IMR-90 (cell line): Measurements from ENCODE around the gene GRIK1. TPM values are rescaled to one million over a fixed set of nuclear protein-coding genes. Genes with fewer than 3 reads are reported as not detected.

Source experiments
- ATAC-seq: fragments of 200-7000 bp; cut with Tn5 transposase; 2 replicates; pipeline ENCODE4 v1.9.1; 2020; ENCODE audit warnings: low read depth, mild to moderate bottlenecking, moderate library complexity
- BruUV-seq: library from RNA; stranded (reverse); fragments of 400-500 nt; replicated peaks from 2 replicates; lab custom pipeline; 2021; lab: Mats Ljungman, UMichigan
- CTCF ChIA-PET: fragments of 300-600 bp; formaldehyde crosslinking; extraction: SDS; loops from one replicate; lab custom pipeline; 2021; ENCODE audit warnings: antibody characterized with exemption; lab: Yijun Ruan, JAX
- POLR2A ChIA-PET: fragments of 300-600 bp; sonication (Branson Sonifier 250); formaldehyde crosslinking; loops from one replicate; lab custom pipeline; 2022; ENCODE audit warnings: antibody characterized with exemption; ENCODE audit not compliant: unreplicated experiment; lab: Charles Lee
- DNase-seq: peaks from one replicate; pipeline ENCODE4 v3.0.0; 2013
- H2AFZ ChIP-seq: replicated peaks from 2 replicates; pipeline ENCODE3; 2013; ENCODE audit warnings: low read length, mild to moderate bottlenecking; ENCODE audit not compliant: poor library complexity
- H2AK5ac ChIP-seq: 2 replicates; pipeline ENCODE4 v1.6.1; 2013; ENCODE audit warnings: low read depth, low read length, inconsistent platforms
- H2AK9ac ChIP-seq: replicated peaks from 2 replicates; pipeline ENCODE3; 2013; ENCODE audit warnings: mild to moderate bottlenecking, low read depth, low read length, moderate library complexity; ENCODE audit not compliant: poor library complexity
- H2BK120ac ChIP-seq: 2 replicates; pipeline ENCODE4 v1.6.1; 2013; ENCODE audit warnings: low read depth, low read length, inconsistent platforms
- H2BK15ac ChIP-seq: 3 replicates; pipeline ENCODE4 v1.6.1; 2013; ENCODE audit warnings: low read depth, low read length, inconsistent platforms
- H2BK20ac ChIP-seq: 2 replicates; pipeline ENCODE4 v1.6.1; 2013; ENCODE audit warnings: low read depth, mild to moderate bottlenecking, inconsistent platforms, low read length, moderate library complexity
- H2BK5ac ChIP-seq: 2 replicates; pipeline ENCODE4 v1.6.1; 2013; ENCODE audit warnings: mild to moderate bottlenecking, low read depth, low read length, inconsistent platforms; ENCODE audit not compliant: poor library complexity, severe bottlenecking
- H3K14ac ChIP-seq: replicated peaks from 2 replicates; pipeline ENCODE4 v1.6.1; 2013; ENCODE audit warnings: low read depth, low read length, inconsistent platforms
- H3K18ac ChIP-seq: 2 replicates; pipeline ENCODE4 v1.6.1; 2013; ENCODE audit warnings: low read depth, low read length, control low read depth
- H3K23ac ChIP-seq: 2 replicates; pipeline ENCODE4 v1.6.1; 2013; ENCODE audit warnings: low read depth, low read length, inconsistent platforms
- H3K27ac ChIP-seq: 2 replicates; pipeline ENCODE4 v1.5.1; 2013; ENCODE audit warnings: mild to moderate bottlenecking, control low read depth, low read length; ENCODE audit not compliant: insufficient read depth
- H3K27me3 ChIP-seq: 2 replicates; pipeline ENCODE4 v1.6.1; 2013; ENCODE audit warnings: low read length; ENCODE audit not compliant: control insufficient read depth, insufficient read depth
- H3K36me3 ChIP-seq: 2 replicates; pipeline ENCODE4 v1.6.1; 2013; ENCODE audit warnings: low read length, mixed read lengths; ENCODE audit not compliant: control insufficient read depth, insufficient read depth
- H3K4ac ChIP-seq: 2 replicates; pipeline ENCODE4 v1.6.1; 2013; ENCODE audit warnings: low read depth, low read length, inconsistent platforms
- H3K4me1 ChIP-seq: 2 replicates; pipeline ENCODE4 v1.6.1; 2013; ENCODE audit warnings: low read length, mixed read lengths; ENCODE audit not compliant: control insufficient read depth, insufficient read depth
- H3K4me2 ChIP-seq: 2 replicates; pipeline ENCODE4 v1.6.1; 2013; ENCODE audit warnings: low read depth, mild to moderate bottlenecking, control low read depth, low read length, moderate library complexity
- H3K4me3 ChIP-seq: 2 replicates; pipeline ENCODE4 v1.5.1; 2013; ENCODE audit warnings: low read depth, mild to moderate bottlenecking, control low read depth, low read length, moderate library complexity; ENCODE audit not compliant: insufficient read depth
- H3K56ac ChIP-seq: 2 replicates; pipeline ENCODE4 v1.6.1; 2013; ENCODE audit warnings: low read length, inconsistent platforms; ENCODE audit not compliant: insufficient read depth; ENCODE audit errors: extremely low read depth
- H3K79me1 ChIP-seq, 2 experiments: 2 replicates each; pipeline ENCODE4 v1.6.1; 2013; ENCODE audit warnings: low read length in 2 of 2, inconsistent platforms in 1 of 2, low read depth in 1 of 2
- H3K9ac ChIP-seq: 2 replicates; pipeline ENCODE4 v1.6.1; 2013; ENCODE audit warnings: low read depth, low read length, control low read depth
- H3K9me1 ChIP-seq: 2 replicates; pipeline ENCODE4 v1.6.1; 2013; ENCODE audit warnings: low read length, inconsistent platforms; ENCODE audit not compliant: insufficient read depth
- H3K9me3 ChIP-seq: 2 replicates; pipeline ENCODE4 v1.6.1; 2013; ENCODE audit warnings: low read length; ENCODE audit not compliant: control insufficient read depth, insufficient read depth
- H4K20me1 ChIP-seq: 2 replicates; pipeline ENCODE4 v1.6.1; 2013; ENCODE audit warnings: low read length, inconsistent platforms; ENCODE audit not compliant: insufficient read depth
- H4K5ac ChIP-seq: 2 replicates; pipeline ENCODE4 v1.6.1; 2013; ENCODE audit warnings: mild to moderate bottlenecking, low read depth, low read length, control low read depth
- H4K8ac ChIP-seq, 2 experiments: 2 replicates each; pipeline ENCODE4 v1.6.1; 2013; ENCODE audit warnings: low read depth in 2 of 2, low read length in 2 of 2, control low read depth in 1 of 2, inconsistent platforms in 1 of 2
- H4K91ac ChIP-seq: 2 replicates; pipeline ENCODE4 v1.6.1; 2013; ENCODE audit warnings: low read depth, low read length, inconsistent platforms; ENCODE audit not compliant: insufficient read depth
- BHLHE40 ChIP-seq: fragments of 150-350 bp; IDR thresholded peaks from 2 replicates; pipeline ENCODE4 v1.6.1; 2016; ENCODE audit warnings: mild to moderate bottlenecking, low read depth, low read length
- CEBPB ChIP-seq: IDR thresholded peaks from 2 replicates; pipeline ENCODE4 v1.6.1; 2012; ENCODE audit warnings: low read depth, low read length, improper control_type of control experiment
- CHD1 ChIP-seq: IDR thresholded peaks from 2 replicates; pipeline ENCODE4 v1.6.1; 2012; ENCODE audit warnings: low read depth, low read length, improper control_type of control experiment
- FOS ChIP-seq: fragments of 150-350 bp; IDR thresholded peaks from 2 replicates; pipeline ENCODE4 v1.6.1; 2016; ENCODE audit warnings: low read depth, low read length
- MAFK ChIP-seq: IDR thresholded peaks from 2 replicates; pipeline ENCODE4 v1.6.1; 2012; ENCODE audit warnings: low read depth, low read length, improper control_type of control experiment
- MAZ ChIP-seq: IDR thresholded peaks from 2 replicates; pipeline ENCODE4 v1.6.1; 2012; ENCODE audit warnings: low read depth, mild to moderate bottlenecking, low read length, improper control_type of control experiment, moderate library complexity, borderline replicate concordance
- MXI1 ChIP-seq: IDR thresholded peaks from 2 replicates; pipeline ENCODE4 v1.6.1; 2012; ENCODE audit warnings: low read depth, mild to moderate bottlenecking, low read length, moderate library complexity, borderline replicate concordance
- NFE2L2 ChIP-seq: fragments of 150-350 bp; IDR thresholded peaks from 2 replicates; pipeline ENCODE4 v1.6.1; 2016; ENCODE audit warnings: low read depth, mild to moderate bottlenecking, low read length
- POLR2A ChIP-seq: IDR thresholded peaks from 2 replicates; pipeline ENCODE4 v1.6.1; 2012; ENCODE audit warnings: mild to moderate bottlenecking, low read depth, low read length
- RAD21 ChIP-seq: IDR thresholded peaks from 2 replicates; pipeline ENCODE4 v1.6.1; 2012; ENCODE audit warnings: low read length, improper control_type of control experiment
- RCOR1 ChIP-seq: IDR thresholded peaks from 2 replicates; pipeline ENCODE4 v1.6.1; 2012; ENCODE audit warnings: mild to moderate bottlenecking, low read length, improper control_type of control experiment; ENCODE audit not compliant: insufficient replicate concordance
- RFX5 ChIP-seq: IDR thresholded peaks from 2 replicates; pipeline ENCODE4 v1.8.0; 2012; ENCODE audit warnings: low read depth, mild to moderate bottlenecking, low read length, moderate library complexity
- SMC3 ChIP-seq: fragments of 150-350 bp; IDR thresholded peaks from 2 replicates; pipeline ENCODE4 v1.6.1; 2016; ENCODE audit warnings: low read depth, mild to moderate bottlenecking, antibody characterized with exemption, low read length, moderate library complexity
- WGBS, 2 experiments: methylation state at CpG; one replicate each; pipeline versions ENCODE4 v1.1.5 to v1.1.7; 2013; ENCODE audit warnings: missing lambda C conversion rate in 2 of 2; ENCODE audit not compliant: insufficient read length in 1 of 2; ENCODE audit errors: extremely low coverage in 2 of 2; 5-methylcytosine and 5-hydroxymethylcytosine counted together
- dilution Hi-C: fragments of 300-500 bp; cut with HindIII; formaldehyde crosslinking; loops from one replicate; pipeline ENCODE4 v1.14.3; 2018; ENCODE audit warnings: low sequenced_read_pairs; ENCODE audit not compliant: unreplicated experiment
- in situ Hi-C: fragments of 300-500 bp; cut with MboI; formaldehyde crosslinking; loops from 3 replicates; pipeline ENCODE4 v1.14.3; 2019; ENCODE audit warnings: low sequenced_read_pairs, inconsistent platforms, mixed read lengths
- intact Hi-C: fragments of 100-400 bp; cut with micrococcal nuclease; formaldehyde crosslinking; loops from 2 replicates; pipeline ENCODE4 v1.10.0; 2022
- polyA plus RNA-seq, 3 experiments: library from polyadenylated mRNA; depleted of rRNA; stranded (reverse); fragments of >200 nt; gene quantifications; 2 replicates each; pipeline ENCODE4 v1.2.3, GENCODE V29; 2012; ENCODE audit warnings: low replicate concordance in 1 of 3
- total RNA-seq: library from RNA; depleted of rRNA; stranded (reverse); fragments of >200 nt; gene quantifications from 2 replicates; pipeline ENCODE4 v1.2.3, GENCODE V29; 2012
- TF ChIP-seq, protein P1 (sequence below): fragments of 150-350 bp; IDR thresholded peaks from 2 replicates; pipeline ENCODE4 v1.6.1; 2016; ENCODE audit warnings: low read depth, mild to moderate bottlenecking, low read length, moderate library complexity, borderline replicate concordance
- TF ChIP-seq, protein P2 (sequence below): conservative IDR thresholded peaks from 2 replicates; pipeline ENCODE4 v1.5.1; 2012; ENCODE audit warnings: mild to moderate bottlenecking, low read depth, low read length, improper control_type of control experiment
- TF ChIP-seq, protein P3 (sequence below): fragments of 150-350 bp; IDR thresholded peaks from 2 replicates; pipeline ENCODE4 v1.6.1; 2017; ENCODE audit warnings: mild to moderate bottlenecking, antibody characterized with exemption, low read length, low read depth

The GRIK1 gene
- total and polyA plus RNA-seq, 2 of the 4 experiments (the other 2 are of a cell fraction) = not detected

DNA sequence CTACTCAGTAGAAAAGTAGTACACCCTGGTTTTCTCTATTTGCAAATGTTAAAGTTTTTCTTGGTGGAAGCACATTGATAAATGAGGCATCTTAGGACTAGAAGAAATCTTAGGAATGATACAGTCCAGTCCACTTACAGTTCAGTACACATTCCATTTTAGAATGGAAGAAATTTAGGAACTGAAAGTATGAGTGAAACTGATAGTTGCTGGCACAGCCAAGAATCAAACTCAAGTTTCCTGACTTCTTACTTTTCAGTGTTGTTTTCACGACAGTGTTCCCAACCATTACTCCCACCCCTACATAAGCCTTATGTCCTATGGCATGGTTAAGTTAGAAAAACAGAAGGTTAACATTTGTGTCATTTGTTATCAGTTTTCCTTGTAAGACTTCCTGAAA, 382.6 kb downstream of the GRIK1 start:
- Histone ChIP-seq H2BK20ac (no peak overlapping the region), H3K4me1 (peaks cover 6% of the 10 kb centered on the region), H2AFZ (no peak overlapping the region), H4K91ac (no peak overlapping the region), H2BK15ac (no peak overlapping the region), H3K4me2 (peak overlapping the region; percentile 77; the same call in 1 of the 2 replicates), H3K36me3 (no peaks in the 10 kb centered on the region), H4K5ac (peak overlapping the region; percentile 90; the same call in 1 of the 2 replicates), H3K79me1 (no peaks in the 10 kb centered on the region), H3K18ac (peak overlapping the region; percentile 92; the same call in 1 of the 2 replicates), H3K27me3 (no peaks in the 10 kb centered on the region), H3K27ac (no peak overlapping the region), H3K14ac (no peak overlapping the region), H2AK9ac (no peak overlapping the region), H3K56ac (no peak overlapping the region), H3K23ac (no peak overlapping the region), H2BK120ac (no peak overlapping the region), H3K4me3 (no peak overlapping the region), H3K9ac (no peak overlapping the region), H3K9me3 (no peaks in the 10 kb centered on the region), H4K20me1 (no peaks in the 10 kb centered on the region), H2BK5ac (no peak overlapping the region), H3K4ac (no peak overlapping the region), H3K9me1 (no peaks in the 10 kb centered on the region), H4K8ac (no peak overlapping the region), H2AK5ac (no peak overlapping the region)
- CTCF ChIA-PET = no interaction called here
- DNase-seq (no peak), ATAC-seq (peak; percentile 60)
- TF ChIP-seq CHD1 = no peak
- TF ChIP-seq POLR2A = no peak
- TF ChIP-seq, protein P1, sequence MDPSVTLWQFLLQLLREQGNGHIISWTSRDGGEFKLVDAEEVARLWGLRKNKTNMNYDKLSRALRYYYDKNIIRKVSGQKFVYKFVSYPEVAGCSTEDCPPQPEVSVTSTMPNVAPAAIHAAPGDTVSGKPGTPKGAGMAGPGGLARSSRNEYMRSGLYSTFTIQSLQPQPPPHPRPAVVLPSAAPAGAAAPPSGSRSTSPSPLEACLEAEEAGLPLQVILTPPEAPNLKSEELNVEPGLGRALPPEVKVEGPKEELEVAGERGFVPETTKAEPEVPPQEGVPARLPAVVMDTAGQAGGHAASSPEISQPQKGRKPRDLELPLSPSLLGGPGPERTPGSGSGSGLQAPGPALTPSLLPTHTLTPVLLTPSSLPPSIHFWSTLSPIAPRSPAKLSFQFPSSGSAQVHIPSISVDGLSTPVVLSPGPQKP = no peak
- TF ChIP-seq FOS = no peak
- no peak for TF ChIP-seq NFE2L2
- no peak for TF ChIP-seq MAFK
- no peak for TF ChIP-seq RCOR1
- TF ChIP-seq, protein P2, sequence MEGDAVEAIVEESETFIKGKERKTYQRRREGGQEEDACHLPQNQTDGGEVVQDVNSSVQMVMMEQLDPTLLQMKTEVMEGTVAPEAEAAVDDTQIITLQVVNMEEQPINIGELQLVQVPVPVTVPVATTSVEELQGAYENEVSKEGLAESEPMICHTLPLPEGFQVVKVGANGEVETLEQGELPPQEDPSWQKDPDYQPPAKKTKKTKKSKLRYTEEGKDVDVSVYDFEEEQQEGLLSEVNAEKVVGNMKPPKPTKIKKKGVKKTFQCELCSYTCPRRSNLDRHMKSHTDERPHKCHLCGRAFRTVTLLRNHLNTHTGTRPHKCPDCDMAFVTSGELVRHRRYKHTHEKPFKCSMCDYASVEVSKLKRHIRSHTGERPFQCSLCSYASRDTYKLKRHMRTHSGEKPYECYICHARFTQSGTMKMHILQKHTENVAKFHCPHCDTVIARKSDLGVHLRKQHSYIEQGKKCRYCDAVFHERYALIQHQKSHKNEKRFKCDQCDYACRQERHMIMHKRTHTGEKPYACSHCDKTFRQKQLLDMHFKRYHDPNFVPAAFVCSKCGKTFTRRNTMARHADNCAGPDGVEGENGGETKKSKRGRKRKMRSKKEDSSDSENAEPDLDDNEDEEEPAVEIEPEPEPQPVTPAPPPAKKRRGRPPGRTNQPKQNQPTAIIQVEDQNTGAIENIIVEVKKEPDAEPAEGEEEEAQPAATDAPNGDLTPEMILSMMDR = no peak
- TF ChIP-seq RAD21 = no peak
- TF ChIP-seq, protein P3, sequence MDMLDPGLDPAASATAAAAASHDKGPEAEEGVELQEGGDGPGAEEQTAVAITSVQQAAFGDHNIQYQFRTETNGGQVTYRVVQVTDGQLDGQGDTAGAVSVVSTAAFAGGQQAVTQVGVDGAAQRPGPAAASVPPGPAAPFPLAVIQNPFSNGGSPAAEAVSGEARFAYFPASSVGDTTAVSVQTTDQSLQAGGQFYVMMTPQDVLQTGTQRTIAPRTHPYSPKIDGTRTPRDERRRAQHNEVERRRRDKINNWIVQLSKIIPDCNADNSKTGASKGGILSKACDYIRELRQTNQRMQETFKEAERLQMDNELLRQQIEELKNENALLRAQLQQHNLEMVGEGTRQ = no peak
- TF ChIP-seq MAZ = no peak
- no peak for TF ChIP-seq RFX5
- TF ChIP-seq MXI1 = no peak
- no peak for TF ChIP-seq BHLHE40
- no peak for TF ChIP-seq CEBPB
- no peak for TF ChIP-seq SMC3
- intact Hi-C loops = no loop called here
- dilution Hi-C loops = no loop called here
- in situ Hi-C loops = no loop called here
- POLR2A ChIA-PET = no interaction called here
- no CpG with 5 or more reads among the region's 1 CpG for WGBS, 2 experiments
- no TSS peak for BruUV-seq
